Measurements from ENCODE around the gene GRIK2. TPM values are rescaled to one million over a fixed set of nuclear protein-coding genes. Genes with fewer than 3 reads are reported as not detected.

Gene GRIK2
- total RNA-seq, 1 donor from 2014 or later = 0.11 TPM

DNA sequence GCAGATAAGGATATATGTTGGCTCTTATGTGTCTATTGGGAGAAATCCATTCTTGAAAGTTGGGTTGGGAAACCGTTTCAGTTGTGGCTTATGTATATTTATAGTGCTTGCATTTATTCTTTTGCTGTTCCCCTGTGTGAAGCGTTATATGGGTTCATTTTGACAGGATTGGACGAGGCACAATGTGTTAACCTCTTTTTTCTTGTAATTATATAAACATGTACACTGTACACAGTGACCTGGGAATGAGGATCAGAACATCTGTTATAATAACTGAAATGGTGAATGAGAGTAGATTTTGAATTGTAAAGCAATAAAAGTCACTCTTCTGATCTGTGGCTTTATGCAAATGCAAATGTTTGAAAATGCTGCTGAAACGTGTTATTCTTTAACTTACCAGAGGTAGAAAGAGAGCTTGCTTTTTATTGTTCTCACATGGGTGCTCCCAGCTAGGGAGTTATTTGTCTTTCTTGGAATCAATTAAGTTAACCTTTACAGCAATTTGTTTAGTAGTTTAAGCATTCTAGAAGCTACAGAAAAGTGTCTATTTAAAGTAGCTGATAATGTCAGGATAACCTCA, 213.7 kb downstream of the GRIK2 start:
- Mint-ChIP-seq H3K4me1 (no peaks in the 10 kb centered on the region), H3K27ac (no peak overlapping the region), H3K4me3 (no peak overlapping the region), H3K9me3 (no peaks in the 10 kb centered on the region), H3K36me3 (ENCODE audit: low read depth) (no peaks in the 10 kb centered on the region), H3K27me3 (no peaks in the 10 kb centered on the region)
- POLR2A ChIA-PET = no interaction called here
- intact Hi-C loops (cut with micrococcal nuclease) = no loop called here
- DNase-seq = no peak
- TF ChIP-seq CTCF (IDR thresholded peaks at IDR 0.05) = no peak
- ATAC-seq (ENCODE audit: low read depth) = no peak
- CTCF ChIA-PET = no interaction called here

- ATAC-seq (ENCODE audit: low read depth) (no peak), DNase-seq (no peak)
- ChIA-PET POLR2A (no interaction called here), CTCF (no interaction called here)
- no peaks in the 10 kb centered on the region for H3K9me3 Mint-ChIP-seq
- H3K27ac Mint-ChIP-seq = no peak overlapping the region
- no peak for TF ChIP-seq CTCF (IDR thresholded peaks at IDR 0.05)
- no peaks in the 10 kb centered on the region for H3K4me1 Mint-ChIP-seq
- intact Hi-C loops (cut with micrococcal nuclease) = no loop called here
- H3K4me3 Mint-ChIP-seq = no peak overlapping the region
- no peaks in the 10 kb centered on the region for H3K27me3 Mint-ChIP-seq
- H3K36me3 Mint-ChIP-seq (ENCODE audit: low read depth) = no peaks in the 10 kb centered on the region
Observed at GRCh38 chr6:101608703-101609102, 215.2 kb downstream of the GRIK2 start.

DNA sequence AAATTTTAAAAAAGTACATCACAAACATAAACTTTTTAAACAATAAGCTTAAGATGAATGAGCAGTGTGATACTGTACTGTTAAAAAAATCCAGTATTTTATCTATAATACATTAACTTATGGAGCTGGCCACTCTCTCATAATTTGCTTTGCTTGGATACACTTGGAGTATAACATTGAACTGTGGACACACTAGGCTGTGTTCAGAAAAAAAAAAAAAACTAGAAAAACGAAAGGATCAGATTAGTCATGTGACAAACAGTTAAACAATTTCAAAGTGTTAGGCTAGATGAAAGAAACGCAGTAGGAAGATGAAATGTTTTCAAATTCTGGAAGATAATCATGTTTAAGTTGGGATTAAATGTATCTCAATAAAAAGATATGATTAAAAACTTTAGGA, 220.0 kb downstream of the GRIK2 start:
- TF ChIP-seq CTCF (IDR thresholded peaks at IDR 0.05) = no peak
- ChIA-PET POLR2A (no interaction called here), CTCF (no interaction called here)
- DNase-seq (no peak), ATAC-seq (ENCODE audit: low read depth) (no peak)
- Mint-ChIP-seq H3K4me3 (no peak overlapping the region), H3K9me3 (no peaks in the 10 kb centered on the region), H3K4me1 (no peaks in the 10 kb centered on the region), H3K27me3 (no peaks in the 10 kb centered on the region), H3K36me3 (ENCODE audit: low read depth) (no peaks in the 10 kb centered on the region), H3K27ac (no peak overlapping the region)
- intact Hi-C loops (cut with micrococcal nuclease) = no loop called here

DNA sequence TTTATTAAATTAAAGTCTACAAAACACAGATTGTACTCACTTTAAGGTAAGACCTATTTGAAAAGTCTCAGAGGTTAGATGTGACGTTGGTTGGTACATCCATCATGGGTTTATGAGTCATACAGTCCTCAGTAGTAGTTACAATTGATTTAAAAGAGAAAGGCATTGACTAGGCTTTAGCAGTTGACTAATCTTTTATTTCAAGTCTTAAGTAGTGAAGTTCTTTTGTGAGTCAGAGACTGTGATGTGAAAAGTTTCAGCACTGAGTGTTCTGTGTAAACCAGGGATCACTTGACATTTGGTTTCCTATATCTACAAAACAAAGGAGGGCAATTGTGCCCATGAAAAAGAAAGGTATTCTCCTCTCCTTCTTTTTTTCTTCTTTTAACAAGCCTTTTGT, 221.3 kb downstream of the GRIK2 start:
- intact Hi-C loops (cut with micrococcal nuclease) = no loop called here
- no peak for DNase-seq
- ChIA-PET POLR2A (no interaction called here), CTCF (no interaction called here)
- Mint-ChIP-seq H3K27ac (no peak overlapping the region), H3K27me3 (no peaks in the 10 kb centered on the region), H3K4me1 (no peaks in the 10 kb centered on the region), H3K36me3 (ENCODE audit: low read depth) (no peaks in the 10 kb centered on the region), H3K9me3 (no peaks in the 10 kb centered on the region), H3K4me3 (no peak overlapping the region)
- no peak for TF ChIP-seq CTCF (IDR thresholded peaks at IDR 0.05)
- ATAC-seq (ENCODE audit: low read depth) = no peak

DNA sequence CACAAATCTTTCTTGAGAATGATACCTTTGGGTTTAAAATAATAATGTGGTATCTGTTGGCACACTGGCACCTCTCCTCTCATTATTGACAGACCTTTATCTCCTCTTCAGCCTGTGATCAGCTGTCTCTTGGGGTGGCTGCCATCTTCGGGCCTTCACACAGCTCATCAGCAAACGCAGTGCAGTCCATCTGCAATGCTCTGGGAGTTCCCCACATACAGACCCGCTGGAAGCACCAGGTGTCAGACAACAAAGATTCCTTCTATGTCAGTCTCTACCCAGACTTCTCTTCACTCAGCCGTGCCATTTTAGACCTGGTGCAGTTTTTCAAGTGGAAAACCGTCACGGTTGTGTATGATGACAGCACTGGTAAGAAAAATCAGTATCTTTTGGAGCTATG, 232.8 kb downstream of the GRIK2 start:
- CTCF ChIA-PET = no interaction called here
- Mint-ChIP-seq H3K4me1 (no peaks in the 10 kb centered on the region), H3K36me3 (ENCODE audit: low read depth) (no peaks in the 10 kb centered on the region), H3K27ac (no peak overlapping the region), H3K4me3 (no peak overlapping the region), H3K9me3 (no peaks in the 10 kb centered on the region), H3K27me3 (no peaks in the 10 kb centered on the region)
- intact Hi-C loops (cut with micrococcal nuclease) = no loop called here
- DNase-seq (no peak), ATAC-seq (ENCODE audit: low read depth) (no peak)
- POLR2A ChIA-PET = no interaction called here
- no peak for TF ChIP-seq CTCF (IDR thresholded peaks at IDR 0.05)
